HEK293 (cell line): ENCODE data around the gene LKAAEAR1.

ENCODE experiments used
- CTCF ChIA-PET: fragments of 350-600 bp; formaldehyde crosslinking; extraction: SDS; loops from one replicate; lab custom pipeline; 2021; ENCODE audit warnings: antibody characterized with exemption; lab: Yijun Ruan, JAX
- POLR2A ChIA-PET: fragments of 300-600 bp; formaldehyde crosslinking; extraction: SDS; loops from one replicate; lab custom pipeline; 2020; ENCODE audit warnings: antibody characterized with exemption, inconsistent platforms; lab: Yijun Ruan, JAX
- H3K27ac ChIP-seq: fragments of 200-500 bp; sonication (Bioruptor generic); 2 replicates; pipeline ENCODE4 v1.5.1; 2014; ENCODE audit warnings: low read depth, low read length, control low read depth, inconsistent platforms; ENCODE audit errors: extremely low read depth
- H3K36me3 ChIP-seq, 2 experiments: fragments of 200-500 bp in 1 of 2; sonication (Bioruptor generic) in 1 of 2; 1 replicate in 1 of 2; 2 replicates in 1 of 2; pipeline ENCODE4 v1.5.1; 2014 to 2017; ENCODE audit warnings: inconsistent platforms in 2 of 2, low read length in 2 of 2; ENCODE audit not compliant: control insufficient read depth in 2 of 2, insufficient read depth in 1 of 2
- H3K4me1 ChIP-seq: fragments of 200-500 bp; sonication (Bioruptor generic); 2 replicates; pipeline ENCODE4 v1.5.1; 2014; ENCODE audit warnings: mild to moderate bottlenecking, low read length, inconsistent platforms; ENCODE audit not compliant: control insufficient read depth, insufficient read depth
- H3K4me3 ChIP-seq: 2 replicates; pipeline ENCODE4 v1.5.1; 2011; ENCODE audit warnings: low read depth, mild to moderate bottlenecking, control low read depth, low read length, moderate library complexity
- H3K9me3 ChIP-seq: fragments of 200-500 bp; sonication (Bioruptor generic); 2 replicates; pipeline ENCODE4 v1.5.1; 2014; ENCODE audit warnings: low read depth, low read length, inconsistent platforms; ENCODE audit not compliant: control insufficient read depth, insufficient read depth
- PBX3 ChIP-seq: sonication (generic); formaldehyde crosslinking; IDR thresholded peaks from 2 replicates; pipeline ENCODE4 v1.8.1; 2022; ENCODE audit warnings: mild to moderate bottlenecking, moderate library complexity, missing genetic modification reagents
- PRDM10 ChIP-seq: fragments of 450-650 bp; formaldehyde crosslinking; IDR thresholded peaks from 2 replicates; pipeline ENCODE4 v1.5.1; 2016; ENCODE audit warnings: missing biosample characterization, missing genetic modification characterization
- PRDM6 ChIP-seq: fragments of 450-650 bp; formaldehyde crosslinking; IDR thresholded peaks from 2 replicates; pipeline ENCODE4 v1.5.1; 2017; ENCODE audit warnings: missing biosample characterization, missing genetic modification characterization
- SCRT2 ChIP-seq: fragments of 450-650 bp; formaldehyde crosslinking; IDR thresholded peaks from 2 replicates; pipeline ENCODE4 v1.5.1; 2016; ENCODE audit warnings: missing biosample characterization, missing genetic modification characterization
- SP7 ChIP-seq: fragments of 450-650 bp; formaldehyde crosslinking; IDR thresholded peaks from 2 replicates; pipeline ENCODE4 v1.5.1; 2016; ENCODE audit warnings: missing biosample characterization, missing genetic modification characterization
- ZNF10 ChIP-seq: fragments of 450-650 bp; formaldehyde crosslinking; IDR thresholded peaks from 2 replicates; pipeline ENCODE4 v1.5.1; 2017; ENCODE audit warnings: missing biosample characterization, missing genetic modification characterization
- ZNF133 ChIP-seq: fragments of 450-650 bp; formaldehyde crosslinking; IDR thresholded peaks from 2 replicates; pipeline ENCODE4 v1.5.1; 2016; ENCODE audit warnings: missing biosample characterization, missing genetic modification characterization
- ZNF138 ChIP-seq: fragments of 450-650 bp; formaldehyde crosslinking; IDR thresholded peaks from 2 replicates; pipeline ENCODE4 v1.5.1; 2016; ENCODE audit warnings: missing biosample characterization, missing genetic modification characterization, borderline replicate concordance
- ZNF292 ChIP-seq: fragments of 450-650 bp; formaldehyde crosslinking; IDR thresholded peaks from 2 replicates; pipeline ENCODE4 v1.5.1; 2016; ENCODE audit warnings: low read depth, missing biosample characterization, missing genetic modification characterization, borderline replicate concordance
- ZNF350 ChIP-seq: fragments of 450-650 bp; formaldehyde crosslinking; IDR thresholded peaks from 2 replicates; pipeline ENCODE4 v1.5.0; 2017; ENCODE audit warnings: missing biosample characterization, mild to moderate bottlenecking, missing genetic modification characterization
- ZNF398 ChIP-seq: fragments of 450-650 bp; formaldehyde crosslinking; IDR thresholded peaks from 2 replicates; pipeline ENCODE4 v1.5.1; 2017; ENCODE audit warnings: missing biosample characterization, missing genetic modification characterization
- ZNF488 ChIP-seq: fragments of 450-650 bp; formaldehyde crosslinking; IDR thresholded peaks from 2 replicates; pipeline ENCODE4 v1.5.1; 2016; ENCODE audit warnings: missing biosample characterization, missing genetic modification characterization
- ZNF501 ChIP-seq: fragments of 450-650 bp; formaldehyde crosslinking; IDR thresholded peaks from 2 replicates; pipeline ENCODE4 v1.5.1; 2016; ENCODE audit warnings: missing biosample characterization, missing genetic modification characterization
- ZNF580 ChIP-seq: fragments of 450-650 bp; formaldehyde crosslinking; IDR thresholded peaks from 2 replicates; pipeline ENCODE4 v1.5.1; 2016; ENCODE audit warnings: missing biosample characterization, missing genetic modification characterization
- ZNF629 ChIP-seq: fragments of 450-650 bp; formaldehyde crosslinking; IDR thresholded peaks from 2 replicates; pipeline ENCODE4 v1.5.1; 2017; ENCODE audit warnings: missing biosample characterization, missing genetic modification characterization
- ZNF664 ChIP-seq: fragments of 450-650 bp; formaldehyde crosslinking; IDR thresholded peaks from 2 replicates; pipeline ENCODE4 v1.5.1; 2016; ENCODE audit warnings: missing biosample characterization, missing genetic modification characterization
- ZNF791 ChIP-seq: fragments of 450-650 bp; formaldehyde crosslinking; IDR thresholded peaks from 2 replicates; pipeline ENCODE4 v1.5.1; 2016; ENCODE audit warnings: missing biosample characterization, missing genetic modification characterization
- ZSCAN18 ChIP-seq: fragments of 450-650 bp; formaldehyde crosslinking; IDR thresholded peaks from 2 replicates; pipeline ENCODE4 v1.5.1; 2016; ENCODE audit warnings: missing biosample characterization, missing genetic modification characterization
- TF ChIP-seq, protein P1 (sequence below): fragments of 450-650 bp; formaldehyde crosslinking; IDR thresholded peaks from 2 replicates; pipeline ENCODE4 v1.5.1; 2016; ENCODE audit warnings: missing biosample characterization, missing genetic modification characterization
- TF ChIP-seq, protein P2 (sequence below): fragments of 450-650 bp; formaldehyde crosslinking; IDR thresholded peaks from 2 replicates; pipeline ENCODE4 v1.5.1; 2016; ENCODE audit warnings: missing biosample characterization, missing genetic modification characterization

LKAAEAR1 gene

GRCh38 chr20:64082820-64083377 lies 1.3 kb downstream of the LKAAEAR1 start:
- H3K36me3 ChIP-seq: no peaks in the 10 kb centered on the region
- no peaks in the 10 kb centered on the region for H3K9me3 ChIP-seq
- POLR2A ChIA-PET: interaction anchor here (1.1 to 2.9 kb wide), 3 partner anchors 20 to 45 kb away, joined by 3 to 13 read pairs (median 4); partner anchors contain the start of gene TCEA2
- CTCF ChIA-PET: interaction anchor here (0.6 to 4.8 kb wide), 6 partner anchors 18 to 92 kb away, joined by 3 to 35 read pairs (median 4); no protein-coding TSS in a partner anchor
- H3K27ac ChIP-seq: no peak overlapping the region
- peak overlapping the region; percentile 27; the same call in 1 of the 2 replicates for H3K4me3 ChIP-seq
- H3K4me1 ChIP-seq: peaks cover 9% of the 10 kb centered on the region
- TF ChIP-seq PRDM6 (tag by site-specific recombination) (no peak), ZNF292 (no peak), SP7 (tag by site-specific recombination) (no peak), PBX3 (CRISPR knock-in tag) (no peak), ZNF133 (no peak), SCRT2 (tag by site-specific recombination) (peak; percentile 77), ZNF580 (0 out of 2 replicates have a peak, but pooled peaks have one; percentile 10), ZNF664 (tag by site-specific recombination) (no peak), ZNF501 (tag by site-specific recombination) (no peak), PRDM10 (tag by site-specific recombination) (0 out of 2 replicates have a peak, but pooled peaks have one; percentile 14), ZSCAN18 (no peak), ZNF398 (tag by site-specific recombination) (no peak), ZNF138 (tag by site-specific recombination) (no peak), ZNF488 (tag by site-specific recombination) (no peak), ZNF629 (tag by site-specific recombination) (no peak), ZNF10 (tag by site-specific recombination) (no peak), ZNF791 (no peak), ZNF350 (tag by site-specific recombination) (no peak)
- TF ChIP-seq, protein P1, sequence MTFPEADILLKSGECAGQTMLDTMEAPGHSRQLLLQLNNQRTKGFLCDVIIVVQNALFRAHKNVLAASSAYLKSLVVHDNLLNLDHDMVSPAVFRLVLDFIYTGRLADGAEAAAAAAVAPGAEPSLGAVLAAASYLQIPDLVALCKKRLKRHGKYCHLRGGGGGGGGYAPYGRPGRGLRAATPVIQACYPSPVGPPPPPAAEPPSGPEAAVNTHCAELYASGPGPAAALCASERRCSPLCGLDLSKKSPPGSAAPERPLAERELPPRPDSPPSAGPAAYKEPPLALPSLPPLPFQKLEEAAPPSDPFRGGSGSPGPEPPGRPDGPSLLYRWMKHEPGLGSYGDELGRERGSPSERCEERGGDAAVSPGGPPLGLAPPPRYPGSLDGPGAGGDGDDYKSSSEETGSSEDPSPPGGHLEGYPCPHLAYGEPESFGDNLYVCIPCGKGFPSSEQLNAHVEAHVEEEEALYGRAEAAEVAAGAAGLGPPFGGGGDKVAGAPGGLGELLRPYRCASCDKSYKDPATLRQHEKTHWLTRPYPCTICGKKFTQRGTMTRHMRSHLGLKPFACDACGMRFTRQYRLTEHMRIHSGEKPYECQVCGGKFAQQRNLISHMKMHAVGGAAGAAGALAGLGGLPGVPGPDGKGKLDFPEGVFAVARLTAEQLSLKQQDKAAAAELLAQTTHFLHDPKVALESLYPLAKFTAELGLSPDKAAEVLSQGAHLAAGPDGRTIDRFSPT (tag by site-specific recombination): 0 out of 2 replicates have a peak, but pooled peaks have one; percentile 15
- TF ChIP-seq, protein P2, sequence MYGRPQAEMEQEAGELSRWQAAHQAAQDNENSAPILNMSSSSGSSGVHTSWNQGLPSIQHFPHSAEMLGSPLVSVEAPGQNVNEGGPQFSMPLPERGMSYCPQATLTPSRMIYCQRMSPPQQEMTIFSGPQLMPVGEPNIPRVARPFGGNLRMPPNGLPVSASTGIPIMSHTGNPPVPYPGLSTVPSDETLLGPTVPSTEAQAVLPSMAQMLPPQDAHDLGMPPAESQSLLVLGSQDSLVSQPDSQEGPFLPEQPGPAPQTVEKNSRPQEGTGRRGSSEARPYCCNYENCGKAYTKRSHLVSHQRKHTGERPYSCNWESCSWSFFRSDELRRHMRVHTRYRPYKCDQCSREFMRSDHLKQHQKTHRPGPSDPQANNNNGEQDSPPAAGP: no peak
